ENCODE results near the gene CABP1. TPM values are rescaled to one million over a fixed set of nuclear protein-coding genes. Genes with fewer than 3 reads are reported as not detected.
A peak's percentile ranks its signal among the peaks of the same experiment; 100 is the strongest.

CABP1 gene
- total and polyA plus RNA-seq, 2 donors (not counting 1 experiment from before 2014, with no cell fraction given), result not detected

GRCh38 chr12:120640861-120641833, 721 bp downstream of the CABP1 start:
- H3K4me1 Mint-ChIP-seq, result peaks cover 13% of the 10 kb centered on the region
- Histone ChIP-seq H3K9ac (ENCODE audit: low read length) (peak overlapping the region; percentile 40), H3K4me3 (ENCODE audit: control extremely low read depth in 1 of 5, extremely low read depth in 1 of 5, insufficient read depth in 1 of 5, low read depth in 2 of 5, low read length in 4 of 5) (peak overlapping the region in 3 of 5 experiments; percentile 41 to 44 (median 42)), H4K20me1 (ENCODE audit: control insufficient read depth, insufficient read depth, low read length, poor library complexity, severe bottlenecking) (no peaks in the 10 kb centered on the region), H3K9me3 (ENCODE audit: control extremely low read depth in 1 of 3, control insufficient read depth in 2 of 3, insufficient read depth in 1 of 3, low read length in 2 of 3) (peaks cover 0 to 5% (median 0%) of the 10 kb centered on the region in 3 donors), H2AFZ (ENCODE audit: insufficient read depth, low read depth, low read length, poor library complexity, severe bottlenecking) (peak overlapping the region; percentile 68), H3K4me2 (replicated peaks; ENCODE audit: low read depth, low read length, poor library complexity, severe bottlenecking) (peak overlapping the region; percentile 84), H3K27me3 (replicated peaks in 1 of 4; ENCODE audit: control extremely low read depth in 1 of 4, control insufficient read depth in 3 of 4, insufficient read depth in 4 of 4, low read length in 3 of 4) (peaks cover 0 to 61% (median 37%) of the 10 kb centered on the region in 4 experiments), H3K27ac (ENCODE audit: low read length in 2 of 2) (no peak overlapping the region), H3K79me2 (ENCODE audit: control insufficient read depth, insufficient read depth, low read length) (no peaks in the 10 kb centered on the region), H3K36me3 (replicated peaks in 1 of 2; ENCODE audit: control extremely low read depth in 1 of 2, control insufficient read depth in 1 of 2, extremely low read depth in 1 of 2, insufficient read depth in 2 of 2, low read length in 1 of 2) (no peaks in the 10 kb centered on the region), H3K4me1 (ENCODE audit: control insufficient read depth in 2 of 2, insufficient read depth in 2 of 2, low read length in 2 of 2) (peaks cover 13 to 20% of the 10 kb centered on the region in 2 donors)
- peaks cover 62% of the 10 kb centered on the region for H3K27me3 Mint-ChIP-seq
- intact Hi-C loops (cut with micrococcal nuclease), result no loop called here
- under 1% methylated on average over 113 of the region's 115 CpGs for WGBS (ENCODE audit: insufficient coverage)
- CTCF ChIA-PET, result interaction anchor here (0.8 to 1.3 kb wide), 3 partner anchors 9 to 331 kb away, joined by 3 to 10 read pairs (median 4); no protein-coding TSS in a partner anchor
- peak; percentile 70 for DNase-seq
- POLR2A ChIA-PET, result interaction anchor here (0.6 kb wide), 1 partner anchor 1343 kb away, joined by 3 read pairs; no protein-coding TSS in a partner anchor
- TF ChIP-seq CTCF (IDR thresholded peaks at IDR 0.05) (no peak), EZH2 (IDR thresholded peaks at IDR 0.05; ENCODE audit: borderline replicate concordance, insufficient read depth, low read depth, low read length, poor library complexity, severe bottlenecking) (peak; percentile 46)
- H3K9me3 Mint-ChIP-seq (ENCODE audit: insufficient read depth), result no peaks in the 10 kb centered on the region
- no peak overlapping the region for H3K27ac Mint-ChIP-seq
- H3K4me3 Mint-ChIP-seq, result peak overlapping the region; percentile 81
- ATAC-seq (ENCODE audit: low read depth), result peak; percentile 56

All from B cell (primary cell).